ENCODE data around the gene LRBA. TPM values are rescaled to one million over a fixed set of nuclear protein-coding genes. Genes with fewer than 3 reads are reported as not detected.

Gene LRBA
- total and polyA plus RNA-seq, 9 donors: 9.7 to 49.2 (median 30.4) TPM

DNA sequence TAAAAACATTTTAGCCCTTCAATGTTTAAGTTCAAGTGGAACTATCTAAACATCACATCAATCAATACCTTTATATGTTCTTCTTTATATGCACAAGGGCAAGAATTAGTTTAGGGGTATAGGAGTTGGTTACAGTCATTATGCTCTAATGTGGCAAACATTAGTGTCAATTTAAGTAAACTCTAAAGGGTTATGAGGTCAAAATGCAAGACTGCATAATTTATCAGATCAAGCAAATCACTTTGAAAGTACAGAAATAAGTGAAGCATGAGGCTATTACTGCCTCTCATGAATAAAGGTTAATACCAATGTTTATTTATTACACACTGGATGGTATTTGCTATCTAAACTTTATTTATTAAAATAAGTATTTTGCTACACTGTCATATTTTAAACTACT, 373.5 kb downstream of the LRBA start:
- intact Hi-C loops (cut with DNase I): no loop called here
- H3K9me3 ChIP-seq: no peaks in the 10 kb centered on the region
- H3K4me3 ChIP-seq: no peak overlapping the region
- TF ChIP-seq POLR2A (IDR thresholded peaks at IDR 0.05) (no peak), EP300 (IDR thresholded peaks at IDR 0.05) (no peak)
- TF ChIP-seq, protein P1, sequence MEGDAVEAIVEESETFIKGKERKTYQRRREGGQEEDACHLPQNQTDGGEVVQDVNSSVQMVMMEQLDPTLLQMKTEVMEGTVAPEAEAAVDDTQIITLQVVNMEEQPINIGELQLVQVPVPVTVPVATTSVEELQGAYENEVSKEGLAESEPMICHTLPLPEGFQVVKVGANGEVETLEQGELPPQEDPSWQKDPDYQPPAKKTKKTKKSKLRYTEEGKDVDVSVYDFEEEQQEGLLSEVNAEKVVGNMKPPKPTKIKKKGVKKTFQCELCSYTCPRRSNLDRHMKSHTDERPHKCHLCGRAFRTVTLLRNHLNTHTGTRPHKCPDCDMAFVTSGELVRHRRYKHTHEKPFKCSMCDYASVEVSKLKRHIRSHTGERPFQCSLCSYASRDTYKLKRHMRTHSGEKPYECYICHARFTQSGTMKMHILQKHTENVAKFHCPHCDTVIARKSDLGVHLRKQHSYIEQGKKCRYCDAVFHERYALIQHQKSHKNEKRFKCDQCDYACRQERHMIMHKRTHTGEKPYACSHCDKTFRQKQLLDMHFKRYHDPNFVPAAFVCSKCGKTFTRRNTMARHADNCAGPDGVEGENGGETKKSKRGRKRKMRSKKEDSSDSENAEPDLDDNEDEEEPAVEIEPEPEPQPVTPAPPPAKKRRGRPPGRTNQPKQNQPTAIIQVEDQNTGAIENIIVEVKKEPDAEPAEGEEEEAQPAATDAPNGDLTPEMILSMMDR (IDR thresholded peaks at IDR 0.05): no peak
- no peak for DNase-seq
- no peak overlapping the region for H3K27ac ChIP-seq
- H3K4me1 ChIP-seq (ENCODE audit: insufficient read depth): no peaks in the 10 kb centered on the region
- no peaks in the 10 kb centered on the region for H3K27me3 ChIP-seq
- H3K36me3 ChIP-seq: no peaks in the 10 kb centered on the region

DNA sequence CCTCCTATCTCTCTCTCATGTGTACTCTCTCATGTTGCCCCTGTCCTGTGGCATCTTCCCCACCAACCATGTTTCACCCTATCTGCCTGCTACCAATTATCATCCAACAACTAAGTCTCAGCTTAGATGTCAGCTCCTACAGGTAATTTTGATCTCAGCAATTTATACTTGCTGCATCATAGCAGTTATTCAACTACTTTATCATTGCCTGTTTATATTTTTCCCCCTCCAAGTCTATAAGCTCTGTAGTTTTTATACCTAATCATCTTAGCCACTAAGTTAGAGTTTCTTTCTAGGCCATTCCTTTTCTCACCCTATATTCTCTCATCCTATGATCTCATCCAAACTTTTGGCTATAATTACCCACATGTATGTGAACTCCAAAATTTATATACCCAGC, 382.4 kb downstream of the LRBA start:
- intact Hi-C loops (cut with DNase I): no loop called here
- no peak for TF ChIP-seq EP300 (IDR thresholded peaks at IDR 0.05)
- TF ChIP-seq, protein P1 (IDR thresholded peaks at IDR 0.05): no peak
- no peak for TF ChIP-seq POLR2A (IDR thresholded peaks at IDR 0.05)
- DNase-seq: no peak
- Histone ChIP-seq H3K9me3 (no peaks in the 10 kb centered on the region), H3K4me3 (no peak overlapping the region), H3K4me1 (ENCODE audit: insufficient read depth) (no peaks in the 10 kb centered on the region), H3K27me3 (no peaks in the 10 kb centered on the region), H3K27ac (no peak overlapping the region), H3K36me3 (no peaks in the 10 kb centered on the region)

DNA sequence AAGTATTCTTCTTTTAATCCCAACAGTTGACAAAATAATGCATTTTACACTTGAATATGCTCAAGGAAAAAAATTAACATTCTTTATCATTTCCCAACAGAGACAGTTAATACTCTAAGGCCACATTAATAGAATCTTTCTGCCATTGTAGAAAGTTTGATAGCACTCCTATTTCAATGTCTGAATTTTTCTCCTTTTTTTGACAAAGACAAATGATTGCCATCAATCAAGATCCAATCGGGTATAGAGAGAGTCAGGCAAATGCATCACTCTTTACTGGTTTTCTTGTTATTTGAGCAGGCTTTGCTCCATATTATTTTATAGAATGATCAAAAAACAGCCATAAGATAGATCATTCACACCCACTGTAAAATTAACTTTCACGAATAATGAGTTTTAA, 387.0 kb downstream of the LRBA start:
- WGBS, 3 donors: 86 to 93% (median 89%) methylated on average over 2 of the region's 2 CpGs
- no peak for DNase-seq
- no peaks in the 10 kb centered on the region for H3K27me3 ChIP-seq
- intact Hi-C loops (cut with DNase I): no loop called here
- no peak for TF ChIP-seq EP300 (IDR thresholded peaks at IDR 0.05)
- TF ChIP-seq, protein P1 (IDR thresholded peaks at IDR 0.05): no peak
- no peak for TF ChIP-seq POLR2A (IDR thresholded peaks at IDR 0.05)
- no peak overlapping the region for H3K4me3 ChIP-seq
- H3K4me1 ChIP-seq (ENCODE audit: insufficient read depth): no peaks in the 10 kb centered on the region
- H3K9me3 ChIP-seq: no peaks in the 10 kb centered on the region
- H3K36me3 ChIP-seq: no peaks in the 10 kb centered on the region
- no peak overlapping the region for H3K27ac ChIP-seq

DNA sequence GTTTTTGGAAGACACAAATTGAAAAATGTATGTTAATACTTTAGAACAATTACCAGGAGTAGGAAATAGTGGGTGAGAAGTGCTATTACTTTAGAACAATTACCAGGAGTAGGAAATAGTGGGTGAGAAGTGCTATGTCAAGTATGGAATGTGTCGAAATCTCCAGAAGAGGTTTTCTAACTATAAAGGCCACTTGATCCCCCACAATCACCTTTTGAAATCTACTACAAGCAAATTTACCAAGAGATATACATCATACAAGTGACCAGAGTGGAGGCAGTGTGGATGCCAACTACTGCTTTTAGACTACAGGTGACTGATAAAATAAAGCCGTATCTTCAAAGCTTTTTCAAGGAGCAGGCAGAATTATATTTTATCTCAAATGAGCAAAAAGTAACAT, 390.1 kb downstream of the LRBA start:
- H3K9me3 ChIP-seq: no peaks in the 10 kb centered on the region
- no peaks in the 10 kb centered on the region for H3K36me3 ChIP-seq
- intact Hi-C loops (cut with DNase I): no loop called here
- H3K27me3 ChIP-seq: no peaks in the 10 kb centered on the region
- no peak for DNase-seq
- no peak overlapping the region for H3K27ac ChIP-seq
- no peak overlapping the region for H3K4me3 ChIP-seq
- TF ChIP-seq, protein P1 (IDR thresholded peaks at IDR 0.05): no peak
- no peak for TF ChIP-seq EP300 (IDR thresholded peaks at IDR 0.05)
- TF ChIP-seq POLR2A (IDR thresholded peaks at IDR 0.05): no peak
- H3K4me1 ChIP-seq (ENCODE audit: insufficient read depth): no peaks in the 10 kb centered on the region
- 88 to 90% (median 89%) methylated on average over 2 of the region's 2 CpGs for WGBS, 3 donors

DNA sequence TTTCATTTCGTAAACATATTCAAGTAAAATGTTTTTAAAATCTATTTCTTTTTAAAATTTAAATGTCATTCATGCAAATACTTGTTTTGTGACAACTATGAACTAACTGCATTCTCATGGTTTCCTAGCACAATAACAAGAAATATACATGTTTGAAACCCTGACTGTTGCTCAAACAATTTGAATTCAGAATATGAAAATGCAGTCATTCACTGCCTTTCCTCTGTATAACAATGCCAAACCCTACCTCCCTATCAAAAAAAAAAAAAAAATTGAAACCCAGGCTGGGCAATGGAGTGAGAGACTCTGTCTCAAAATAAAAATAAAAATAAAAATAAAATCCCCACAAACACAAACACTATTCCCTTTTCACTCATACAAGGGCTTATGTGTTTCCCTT, 391.0 kb downstream of the LRBA start:
- H3K4me1 ChIP-seq (ENCODE audit: insufficient read depth): no peaks in the 10 kb centered on the region
- no peaks in the 10 kb centered on the region for H3K27me3 ChIP-seq
- H3K36me3 ChIP-seq: no peaks in the 10 kb centered on the region
- DNase-seq: no peak
- H3K27ac ChIP-seq: no peak overlapping the region
- 95 to 100% (median 97%) methylated on average over 1 of the region's 1 CpG for WGBS, 3 donors
- no peak overlapping the region for H3K4me3 ChIP-seq
- H3K9me3 ChIP-seq: no peaks in the 10 kb centered on the region
- intact Hi-C loops (cut with DNase I): no loop called here
- TF ChIP-seq, protein P1 (IDR thresholded peaks at IDR 0.05): no peak
- TF ChIP-seq EP300 (IDR thresholded peaks at IDR 0.05) (no peak), POLR2A (IDR thresholded peaks at IDR 0.05) (no peak)

All from ovary (tissue), 9 donors.